H1 (cell line): Measurements from ENCODE around the gene PMP22. TPM values are rescaled to one million over a fixed set of nuclear protein-coding genes. Genes with fewer than 3 reads are reported as not detected.

Experiments used
- CTCF ChIA-PET: fragments of 300-600 bp; sonication (Branson Sonifier 250); formaldehyde crosslinking; loops from one replicate; lab custom pipeline; 2021; ENCODE audit not compliant: partially characterized antibody; lab: Charles Lee
- POLR2A ChIA-PET: fragments of 300-600 bp; sonication (Branson Sonifier 250); formaldehyde crosslinking; loops from one replicate; lab custom pipeline; 2021; ENCODE audit warnings: inconsistent platforms; ENCODE audit not compliant: partially characterized antibody; lab: Charles Lee
- DNase-seq, 2 experiments: peaks; one replicate each; pipeline versions ENCODE4 v3.0.0 to v3.0.0-alpha.2; 2010 to 2022; ENCODE audit warnings: low spot score in 2 of 2, low read depth in 1 of 2, mixed read lengths in 1 of 2
- FAIRE-seq: peaks from 2 replicates; lab custom pipeline; 2011; peaks lifted over from hg19 to GRCh38; lab: Jason Lieb, UNC
- H2AFZ ChIP-seq: 2 replicates; pipeline ENCODE4 v1.8.1; 2012; ENCODE audit warnings: low read length, inconsistent platforms
- H2AK5ac ChIP-seq: 2 replicates; pipeline ENCODE4 v1.6.1; 2013; ENCODE audit warnings: low read depth, low read length
- H2BK120ac ChIP-seq: replicated peaks from 2 replicates; pipeline ENCODE3; 2013; ENCODE audit warnings: low read depth, low read length, inconsistent platforms
- H2BK12ac ChIP-seq: 2 replicates; pipeline ENCODE4 v1.6.1; 2013; ENCODE audit warnings: low read depth, low read length
- H2BK15ac ChIP-seq: 2 replicates; pipeline ENCODE4 v1.6.1; 2013; ENCODE audit warnings: low read length
- H2BK20ac ChIP-seq: 2 replicates; pipeline ENCODE4 v1.6.1; 2013; ENCODE audit warnings: low read length
- H2BK5ac ChIP-seq: 2 replicates; pipeline ENCODE4 v1.6.1; 2013; ENCODE audit warnings: low read depth, low read length
- H3K14ac ChIP-seq: 2 replicates; pipeline ENCODE4 v1.6.1; 2013; ENCODE audit warnings: inconsistent platforms; ENCODE audit not compliant: insufficient read length
- H3K18ac ChIP-seq: 2 replicates; pipeline ENCODE4 v1.6.1; 2013; ENCODE audit warnings: low read length; ENCODE audit errors: extremely low read depth
- H3K23ac ChIP-seq: 2 replicates; pipeline ENCODE4 v1.6.1; 2013; ENCODE audit warnings: inconsistent platforms; ENCODE audit not compliant: insufficient read length
- H3K23me2 ChIP-seq: 2 replicates; pipeline ENCODE4 v1.6.1; 2013; ENCODE audit warnings: low read depth, low read length
- H3K27ac ChIP-seq: 2 replicates; pipeline ENCODE4 v1.6.1; 2011; ENCODE audit warnings: low read depth, low read length, inconsistent platforms
- H3K27me3 ChIP-seq, 4 experiments: replicated peaks in 1 of 4; 1 replicate in 1 of 4; 2 replicates in 3 of 4; pipeline versions ENCODE4 v1.6.1 to v1.8.1; 2011 to 2013; ENCODE audit warnings: low read length in 3 of 4, mild to moderate bottlenecking in 3 of 4, inconsistent platforms in 2 of 4, mixed read lengths in 2 of 4, moderate library complexity in 1 of 4; ENCODE audit not compliant: control insufficient read depth in 3 of 4, insufficient read depth in 3 of 4; ENCODE audit errors: extremely low read depth in 1 of 4
- H3K36me3 ChIP-seq, 4 experiments: 2 replicates each; pipeline versions ENCODE4 v1.6.1 to v1.8.1; 2011 to 2013; ENCODE audit warnings: mild to moderate bottlenecking in 4 of 4, low read length in 3 of 4, moderate library complexity in 2 of 4, control low read depth in 1 of 4, inconsistent platforms in 1 of 4; ENCODE audit not compliant: insufficient read depth in 4 of 4, control insufficient read depth in 2 of 4
- H3K4ac ChIP-seq: replicated peaks from 2 replicates; pipeline ENCODE3; 2013; ENCODE audit warnings: low read length, low read depth, mixed read lengths, inconsistent platforms; ENCODE audit not compliant: insufficient read length
- H3K4me1 ChIP-seq, 4 experiments: replicated peaks in 1 of 4; 1 replicate in 1 of 4; 2 replicates in 3 of 4; pipeline versions ENCODE4 v1.6.1 to v1.8.1; 2011 to 2013; ENCODE audit warnings: low read length in 3 of 4, inconsistent platforms in 2 of 4, mixed read lengths in 1 of 4; ENCODE audit not compliant: insufficient read depth in 4 of 4, control insufficient read depth in 3 of 4
- H3K4me2 ChIP-seq, 2 experiments: 2 replicates each; pipeline versions ENCODE4 v1.6.1 to v1.8.1; 2011 to 2013; ENCODE audit warnings: low read depth in 2 of 2, low read length in 2 of 2, control low read depth in 1 of 2, inconsistent platforms in 1 of 2, mild to moderate bottlenecking in 1 of 2; ENCODE audit not compliant: insufficient read depth in 1 of 2
- H3K4me3 ChIP-seq, 4 experiments: fragments of 200-600, 300-600 bp in 1 of 4; sonication (generic), shearing (Covaris generic), sonication (Bioruptor Twin) in 1 of 4; 2 replicates each; pipeline versions ENCODE4 v1.5.1 to v1.8.1; 2011 to 2016; ENCODE audit warnings: low read length in 4 of 4, low read depth in 3 of 4, control low read depth in 2 of 4, inconsistent platforms in 2 of 4, mild to moderate bottlenecking in 2 of 4, mixed read lengths in 1 of 4, moderate library complexity in 1 of 4; ENCODE audit not compliant: insufficient read depth in 2 of 4; ENCODE audit errors: extremely low read depth in 1 of 4
- H3K56ac ChIP-seq: replicated peaks from 2 replicates; pipeline ENCODE3; 2013; ENCODE audit warnings: low read depth, mild to moderate bottlenecking, mixed read lengths, low read length, inconsistent platforms; ENCODE audit not compliant: insufficient read length
- H3K79me1 ChIP-seq: 2 replicates; pipeline ENCODE4 v1.6.1; 2013; ENCODE audit warnings: low read depth, low read length, control low read depth
- H3K79me2 ChIP-seq, 2 experiments: 2 replicates each; pipeline versions ENCODE4 v1.6.1 to v1.8.1; 2012 to 2013; ENCODE audit warnings: low read length in 2 of 2, mild to moderate bottlenecking in 2 of 2, inconsistent platforms in 1 of 2; ENCODE audit not compliant: insufficient read depth in 2 of 2, control insufficient read depth in 1 of 2
- H3K9ac ChIP-seq, 4 experiments: replicated peaks in 1 of 4; 1 replicate in 1 of 4; 2 replicates in 3 of 4; pipeline versions ENCODE4 v1.6.1 to v1.8.1; 2011 to 2013; ENCODE audit warnings: low read depth in 3 of 4, low read length in 3 of 4, control low read depth in 2 of 4, mild to moderate bottlenecking in 2 of 4, moderate library complexity in 2 of 4, inconsistent platforms in 1 of 4; ENCODE audit errors: extremely low read depth in 1 of 4
- H3K9me3 ChIP-seq, 2 experiments: 2 replicates each; pipeline versions ENCODE4 v1.6.1 to v1.8.1; 2012 to 2013; ENCODE audit warnings: mild to moderate bottlenecking in 2 of 2, moderate library complexity in 2 of 2, control low read depth in 1 of 2, inconsistent platforms in 1 of 2, low read depth in 1 of 2, low read length in 1 of 2, mixed read lengths in 1 of 2; ENCODE audit not compliant: insufficient read depth in 2 of 2
- H4K20me1 ChIP-seq, 2 experiments: replicated peaks in 1 of 2; 2 replicates each; pipeline versions ENCODE3 to v1.8.1; 2011 to 2013; ENCODE audit warnings: inconsistent platforms in 2 of 2, low read length in 2 of 2, mild to moderate bottlenecking in 1 of 2; ENCODE audit not compliant: insufficient read depth in 2 of 2, control insufficient read depth in 1 of 2
- H4K5ac ChIP-seq: 2 replicates; pipeline ENCODE4 v1.6.1; 2013; ENCODE audit warnings: low read length, low read depth, mixed read lengths, inconsistent platforms; ENCODE audit not compliant: insufficient read length
- H4K8ac ChIP-seq: 2 replicates; pipeline ENCODE4 v1.8.0; 2013; ENCODE audit warnings: mild to moderate bottlenecking, moderate library complexity, low read length, inconsistent platforms; ENCODE audit not compliant: insufficient read depth; ENCODE audit errors: extremely low read depth
- H4K91ac ChIP-seq: replicated peaks from 2 replicates; pipeline ENCODE3; 2013; ENCODE audit warnings: low read length, mixed read lengths, inconsistent platforms; ENCODE audit not compliant: insufficient read length
- CBX8 ChIP-seq: fragments of 300-800, 300-1000 bp; sonication (generic); IDR thresholded peaks from 2 replicates; pipeline ENCODE4 v1.7.1; 2016; ENCODE audit warnings: low read depth, low read length, borderline replicate concordance
- CEBPB ChIP-seq: IDR thresholded peaks from 2 replicates; pipeline ENCODE4 v1.6.1; 2012; ENCODE audit warnings: low read depth, low read length
- EGR1 ChIP-seq: IDR thresholded peaks from 2 replicates; pipeline ENCODE4 v1.6.1; 2011; ENCODE audit warnings: low read depth, low read length, borderline replicate concordance
- GTF2F1 ChIP-seq: IDR thresholded peaks from 2 replicates; pipeline ENCODE4 v1.6.1; 2012; ENCODE audit warnings: low read depth, low read length, improper control_type of control experiment, borderline replicate concordance
- POLR2A ChIP-seq, 2 experiments: IDR thresholded peaks; 1 replicate in 1 of 2; 2 replicates in 1 of 2; pipeline ENCODE4 v1.6.1; 2011; ENCODE audit warnings: low read depth in 2 of 2, low read length in 2 of 2, mild to moderate bottlenecking in 2 of 2; ENCODE audit errors: control extremely low read depth in 1 of 2
- RNF2 ChIP-seq: fragments of 200-900, 300-1000 bp; sonication (generic); IDR thresholded peaks from 2 replicates; pipeline ENCODE4 v1.7.1; 2016; ENCODE audit warnings: borderline replicate concordance, low read depth, mild to moderate bottlenecking, antibody characterized with exemption, low read length; ENCODE audit not compliant: poor library complexity, severe bottlenecking; ENCODE audit errors: missing control alignments
- RXRA ChIP-seq: IDR thresholded peaks from 2 replicates; pipeline ENCODE4 v1.6.1; 2011; ENCODE audit warnings: low read depth, mild to moderate bottlenecking, low read length, moderate library complexity; ENCODE audit not compliant: insufficient read depth
- SP1 ChIP-seq: IDR thresholded peaks from 2 replicates; pipeline ENCODE4 v1.6.1; 2011; ENCODE audit warnings: low read depth, low read length
- SP4 ChIP-seq: IDR thresholded peaks from 2 replicates; pipeline ENCODE4 v1.6.1; 2012; ENCODE audit warnings: low read length, inconsistent platforms
- TAF7 ChIP-seq: optimal IDR thresholded peaks from 2 replicates; pipeline ENCODE3; 2011; ENCODE audit warnings: low read depth, mild to moderate bottlenecking, inconsistent platforms, low read length, moderate library complexity, borderline replicate concordance
- WGBS, 2 experiments: shearing (Covaris generic) in 1 of 2; methylation state at CpG; one replicate each; pipeline versions ENCODE4 v1.1.6 to v1.1.7; 2013 to 2015; ENCODE audit warnings: low lambda C conversion rate in 2 of 2, mixed read lengths in 2 of 2, inconsistent platforms in 1 of 2, low coverage in 1 of 2, missing lambda C conversion rate in 1 of 2; ENCODE audit not compliant: insufficient replicate concordance in 2 of 2, insufficient coverage in 1 of 2, insufficient read length in 1 of 2; ENCODE audit errors: extremely low coverage in 1 of 2, missing lambda C conversion rate in 1 of 2; 5-methylcytosine and 5-hydroxymethylcytosine counted together
- polyA plus RNA-seq, 7 experiments: library from polyadenylated mRNA; depleted of rRNA in 3 of 7; stranded (reverse) in 5 of 7; unstranded in 2 of 7; fragments of >200 nt in 5 of 7; fragments of 200-250 nt in 2 of 7; gene quantifications; 1 replicate in 5 of 7; 2 replicates in 1 of 7; 4 replicates in 1 of 7; pipeline versions ENCODE4 v1.2.1 to v1.2.3, GENCODE V29; 2011 to 2013; ENCODE audit warnings: missing spikeins in 2 of 7, mixed read lengths in 2 of 7
- total RNA-seq: library from RNA; stranded (reverse); fragmentation: NEBNext Ultra II Directional; extraction: Animal tissue kit (Norgen Biotek cat#: 25700); gene quantifications from 2 replicates; pipeline ENCODE4 v1.2.1, GENCODE V29; 2021

Gene PMP22
- total and polyA plus RNA-seq, 2 of the 8 experiments (the other 6 are each of a cell fraction or from before 2014, with no cell fraction given) = 0.84 to 4.9 TPM

DNA sequence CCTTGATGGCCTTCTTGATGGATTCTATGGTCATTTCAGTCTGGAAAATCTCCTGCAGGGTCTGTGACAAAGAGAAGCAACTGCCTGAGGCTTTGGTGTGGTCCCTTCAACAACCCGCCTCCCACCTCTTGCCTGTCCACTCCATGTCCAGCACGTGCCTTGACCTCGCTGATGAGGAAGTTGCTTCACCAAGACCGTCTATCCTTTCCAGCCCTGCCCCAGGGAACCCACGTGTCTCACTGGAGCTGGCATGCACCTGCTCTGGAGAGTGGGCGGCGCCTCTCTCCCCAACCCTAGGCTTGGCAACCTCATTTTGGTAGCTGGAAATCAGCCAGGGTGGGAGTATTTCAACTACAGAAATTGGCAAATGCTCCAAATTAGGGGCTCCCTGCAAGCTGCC lies 43.6 kb upstream of the PMP22 start:
- Histone ChIP-seq H3K18ac (no peak overlapping the region), H3K56ac (no peak overlapping the region), H3K4ac (no peak overlapping the region), H3K4me3 (no peak overlapping the region), H3K4me1 (no peaks in the 10 kb centered on the region), H2BK20ac (no peak overlapping the region), H3K23me2 (no peaks in the 10 kb centered on the region), H2AK5ac (no peak overlapping the region), H2BK15ac (no peak overlapping the region), H2BK5ac (no peak overlapping the region), H4K8ac (no peak overlapping the region), H3K9me3 (no peaks in the 10 kb centered on the region), H3K23ac (no peak overlapping the region), H2AFZ (no peak overlapping the region), H2BK120ac (no peak overlapping the region), H3K79me1 (no peaks in the 10 kb centered on the region), H4K91ac (no peak overlapping the region), H3K27ac (no peak overlapping the region), H2BK12ac (no peak overlapping the region), H3K27me3 (no peaks in the 10 kb centered on the region), H3K9ac (no peak overlapping the region), H3K79me2 (no peaks in the 10 kb centered on the region), H3K36me3 (no peaks in the 10 kb centered on the region), H3K14ac (no peak overlapping the region), H4K20me1 (no peaks in the 10 kb centered on the region), H4K5ac (no peak overlapping the region), H3K4me2 (no peak overlapping the region)
- DNase-seq = no peak
- ChIA-PET CTCF (interaction anchor here (0.6 to 1.3 kb wide), 2 partner anchors 10 to 181 kb away, joined by 3 read pairs; no protein-coding TSS in a partner anchor), POLR2A (no interaction called here)
- WGBS, 2 experiments = 87% methylated on average over 7 of the region's 7 CpGs; no CpG with 5 or more reads in 1 of the 2 experiments
- FAIRE-seq = no peak
- TF ChIP-seq RNF2 = no peak
- no peak for TF ChIP-seq SP1
- TF ChIP-seq CBX8 = no peak
- no peak for TF ChIP-seq CEBPB
- no peak for TF ChIP-seq TAF7
- no peak for TF ChIP-seq SP4
- no peak for TF ChIP-seq POLR2A (IDR thresholded peaks at IDR 0.05; ENCODE audit: control extremely low read depth in 1 of 2, low read depth in 2 of 2, low read length in 2 of 2)
- TF ChIP-seq EGR1 = no peak
- TF ChIP-seq GTF2F1 = no peak
- no peak for TF ChIP-seq RXRA
